Measurements from ENCODE around the gene TSPAN9.

The TSPAN9 gene

GRCh38 chr12:3207858-3208257 is 130.7 kb downstream of the TSPAN9 start:
- DNase-seq (ENCODE audit: low read depth), result peak; percentile 62
- no peak for TF ChIP-seq MYC (IDR thresholded peaks at IDR 0.05; ENCODE audit: low read depth, low read length)
- TF ChIP-seq, protein P1, sequence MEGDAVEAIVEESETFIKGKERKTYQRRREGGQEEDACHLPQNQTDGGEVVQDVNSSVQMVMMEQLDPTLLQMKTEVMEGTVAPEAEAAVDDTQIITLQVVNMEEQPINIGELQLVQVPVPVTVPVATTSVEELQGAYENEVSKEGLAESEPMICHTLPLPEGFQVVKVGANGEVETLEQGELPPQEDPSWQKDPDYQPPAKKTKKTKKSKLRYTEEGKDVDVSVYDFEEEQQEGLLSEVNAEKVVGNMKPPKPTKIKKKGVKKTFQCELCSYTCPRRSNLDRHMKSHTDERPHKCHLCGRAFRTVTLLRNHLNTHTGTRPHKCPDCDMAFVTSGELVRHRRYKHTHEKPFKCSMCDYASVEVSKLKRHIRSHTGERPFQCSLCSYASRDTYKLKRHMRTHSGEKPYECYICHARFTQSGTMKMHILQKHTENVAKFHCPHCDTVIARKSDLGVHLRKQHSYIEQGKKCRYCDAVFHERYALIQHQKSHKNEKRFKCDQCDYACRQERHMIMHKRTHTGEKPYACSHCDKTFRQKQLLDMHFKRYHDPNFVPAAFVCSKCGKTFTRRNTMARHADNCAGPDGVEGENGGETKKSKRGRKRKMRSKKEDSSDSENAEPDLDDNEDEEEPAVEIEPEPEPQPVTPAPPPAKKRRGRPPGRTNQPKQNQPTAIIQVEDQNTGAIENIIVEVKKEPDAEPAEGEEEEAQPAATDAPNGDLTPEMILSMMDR (IDR thresholded peaks at IDR 0.05; ENCODE audit: low read depth, low read length), result peak; percentile 45
- TF ChIP-seq, protein P2, sequence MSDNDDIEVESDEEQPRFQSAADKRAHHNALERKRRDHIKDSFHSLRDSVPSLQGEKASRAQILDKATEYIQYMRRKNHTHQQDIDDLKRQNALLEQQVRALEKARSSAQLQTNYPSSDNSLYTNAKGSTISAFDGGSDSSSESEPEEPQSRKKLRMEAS (IDR thresholded peaks at IDR 0.05; ENCODE audit: low read depth, low read length), result no peak
- no peak overlapping the region for H3K4me3 ChIP-seq (ENCODE audit: low read depth, low read length)

GRCh38 chr12:3213188-3213587 is 136.0 kb downstream of the TSPAN9 start:
- TF ChIP-seq, protein P2 (IDR thresholded peaks at IDR 0.05; ENCODE audit: low read depth, low read length), result no peak
- no peak for TF ChIP-seq MYC (IDR thresholded peaks at IDR 0.05; ENCODE audit: low read depth, low read length)
- TF ChIP-seq, protein P1 (IDR thresholded peaks at IDR 0.05; ENCODE audit: low read depth, low read length), result no peak
- H3K4me3 ChIP-seq (ENCODE audit: low read depth, low read length), result no peak overlapping the region
- DNase-seq (ENCODE audit: low read depth), result no peak

DNA sequence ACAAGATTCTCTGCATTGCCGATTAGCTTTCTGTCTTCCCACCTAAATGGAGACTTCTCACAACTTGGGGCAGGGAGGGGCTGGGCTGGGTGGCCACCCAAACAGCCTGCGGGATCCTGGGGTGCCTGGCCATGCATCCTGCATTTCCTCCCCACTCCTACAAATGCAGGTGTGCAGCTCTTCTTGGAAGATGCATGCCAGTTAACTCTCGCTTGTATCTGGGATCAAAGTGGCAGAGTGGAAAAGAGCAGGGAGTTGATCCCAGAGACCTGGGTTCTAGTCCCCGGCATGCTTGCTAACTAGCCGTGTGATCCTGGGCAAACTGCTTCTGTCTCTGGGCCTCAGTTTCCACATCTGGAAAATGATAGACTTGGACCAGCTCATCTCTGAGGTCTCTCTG is 136.6 kb downstream of the TSPAN9 start:
- no peak overlapping the region for H3K4me3 ChIP-seq (ENCODE audit: low read depth, low read length)
- DNase-seq (ENCODE audit: low read depth), result no peak
- TF ChIP-seq MYC (IDR thresholded peaks at IDR 0.05; ENCODE audit: low read depth, low read length) (no peak), POLR2A (IDR thresholded peaks at IDR 0.05; ENCODE audit: extremely low read depth, insufficient read length) (no peak)
- TF ChIP-seq, protein P2 (IDR thresholded peaks at IDR 0.05; ENCODE audit: low read depth, low read length), result no peak
- TF ChIP-seq, protein P1 (IDR thresholded peaks at IDR 0.05; ENCODE audit: low read depth, low read length), result no peak

- no peak for DNase-seq (ENCODE audit: low read depth)
- TF ChIP-seq POLR2A (IDR thresholded peaks at IDR 0.05; ENCODE audit: extremely low read depth, insufficient read length), result no peak
- TF ChIP-seq, protein P2 (IDR thresholded peaks at IDR 0.05; ENCODE audit: low read depth, low read length), result no peak
- no peak for TF ChIP-seq MYC (IDR thresholded peaks at IDR 0.05; ENCODE audit: low read depth, low read length)
- TF ChIP-seq, protein P1 (IDR thresholded peaks at IDR 0.05; ENCODE audit: low read depth, low read length), result no peak
- H3K4me3 ChIP-seq (ENCODE audit: low read depth, low read length), result no peak overlapping the region
Measured at GRCh38 chr12:3214526-3215365, 137.6 kb downstream of the TSPAN9 start.

GRCh38 chr12:3215410-3215975 is 138.3 kb downstream of the TSPAN9 start:
- H3K4me3 ChIP-seq (ENCODE audit: low read depth, low read length), result no peak overlapping the region
- peak; percentile 19 for DNase-seq (ENCODE audit: low read depth)
- TF ChIP-seq MYC (IDR thresholded peaks at IDR 0.05; ENCODE audit: low read depth, low read length) (no peak), POLR2A (IDR thresholded peaks at IDR 0.05; ENCODE audit: extremely low read depth, insufficient read length) (no peak)
- TF ChIP-seq, protein P1 (IDR thresholded peaks at IDR 0.05; ENCODE audit: low read depth, low read length), result no peak
- TF ChIP-seq, protein P2 (IDR thresholded peaks at IDR 0.05; ENCODE audit: low read depth, low read length), result no peak

All from NB4 (cell line).